Measurements from ENCODE around the gene FBXO3. TPM values are rescaled to one million over a fixed set of nuclear protein-coding genes. Genes with fewer than 3 reads are reported as not detected.
A peak's percentile ranks its signal among the peaks of the same experiment; 100 is the strongest.

Gene FBXO3
- total and polyA plus RNA-seq, 2 of the 13 experiments (the other 11 are each of a cell fraction or from before 2014, with no cell fraction given), result 20.4 to 27.6 TPM

GRCh38 chr11:33736148-33736812 is 38.0 kb downstream of the FBXO3 start, which contains the start of gene CD59 (continued):
- TF ChIP-seq ZBTB43 (CRISPR knock-in tag; conservative IDR thresholded peaks at IDR 0.05) (0 out of 2 replicates have a peak, but pooled peaks have one; percentile 21), TBX3 (IDR thresholded peaks at IDR 0.05; ENCODE audit: borderline replicate concordance) (no peak), ZC3H13 (CRISPR knock-in tag; IDR thresholded peaks at IDR 0.05) (no peak), ZSCAN31 (CRISPR knock-in tag; IDR thresholded peaks at IDR 0.05; ENCODE audit: low read depth) (peak; percentile 30; the same call in 1 of the 2 replicates), PAX8 (CRISPR knock-in tag; IDR thresholded peaks at IDR 0.05; ENCODE audit: borderline replicate concordance) (no peak), RFXANK (CRISPR knock-in tag; IDR thresholded peaks at IDR 0.05) (no peak), SAP130 (CRISPR knock-in tag; IDR thresholded peaks at IDR 0.05; ENCODE audit: low read depth) (peak; percentile 72; the same call in 1 of the 2 replicates), CBX2 (IDR thresholded peaks at IDR 0.05; ENCODE audit: low read depth, low read length) (no peak), CBX2 (CRISPR knock-in tag; IDR thresholded peaks at IDR 0.05; ENCODE audit: low read depth) (no peak), ZFAT (CRISPR knock-in tag; conservative IDR thresholded peaks at IDR 0.05) (no peak), ZNF317 (CRISPR knock-in tag; IDR thresholded peaks at IDR 0.05) (peak; percentile 12; the same call in 1 of the 2 replicates), PHB2 (IDR thresholded peaks at IDR 0.05; ENCODE audit: partially characterized antibody) (no peak), FLYWCH1 (CRISPR knock-in tag; IDR thresholded peaks at IDR 0.05) (no peak), SP5 (CRISPR knock-in tag; IDR thresholded peaks at IDR 0.05; ENCODE audit: borderline replicate concordance, low read depth) (peak; percentile 80), ZNF350 (CRISPR knock-in tag; IDR thresholded peaks at IDR 0.05; ENCODE audit: borderline replicate concordance, low read depth) (peak; percentile 55; the same call in 1 of the 2 replicates), SUZ12 (IDR thresholded peaks at IDR 0.05; ENCODE audit: low read depth, low read length) (no peak), ELF1 (CRISPR knock-in tag; IDR thresholded peaks at IDR 0.05) (no peak), ZNF766 (CRISPR knock-in tag; IDR thresholded peaks at IDR 0.05; ENCODE audit: borderline replicate concordance) (0 out of 2 replicates have a peak, but pooled peaks have one; percentile 27)
- TF ChIP-seq, protein P1, sequence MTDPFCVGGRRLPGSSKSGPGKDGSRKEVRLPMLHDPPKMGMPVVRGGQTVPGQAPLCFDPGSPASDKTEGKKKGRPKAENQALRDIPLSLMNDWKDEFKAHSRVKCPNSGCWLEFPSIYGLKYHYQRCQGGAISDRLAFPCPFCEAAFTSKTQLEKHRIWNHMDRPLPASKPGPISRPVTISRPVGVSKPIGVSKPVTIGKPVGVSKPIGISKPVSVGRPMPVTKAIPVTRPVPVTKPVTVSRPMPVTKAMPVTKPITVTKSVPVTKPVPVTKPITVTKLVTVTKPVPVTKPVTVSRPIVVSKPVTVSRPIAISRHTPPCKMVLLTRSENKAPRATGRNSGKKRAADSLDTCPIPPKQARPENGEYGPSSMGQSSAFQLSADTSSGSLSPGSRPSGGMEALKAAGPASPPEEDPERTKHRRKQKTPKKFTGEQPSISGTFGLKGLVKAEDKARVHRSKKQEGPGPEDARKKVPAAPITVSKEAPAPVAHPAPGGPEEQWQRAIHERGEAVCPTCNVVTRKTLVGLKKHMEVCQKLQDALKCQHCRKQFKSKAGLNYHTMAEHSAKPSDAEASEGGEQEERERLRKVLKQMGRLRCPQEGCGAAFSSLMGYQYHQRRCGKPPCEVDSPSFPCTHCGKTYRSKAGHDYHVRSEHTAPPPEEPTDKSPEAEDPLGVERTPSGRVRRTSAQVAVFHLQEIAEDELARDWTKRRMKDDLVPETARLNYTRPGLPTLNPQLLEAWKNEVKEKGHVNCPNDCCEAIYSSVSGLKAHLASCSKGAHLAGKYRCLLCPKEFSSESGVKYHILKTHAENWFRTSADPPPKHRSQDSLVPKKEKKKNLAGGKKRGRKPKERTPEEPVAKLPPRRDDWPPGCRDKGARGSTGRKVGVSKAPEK (CRISPR knock-in tag; IDR thresholded peaks at IDR 0.05; ENCODE audit: borderline replicate concordance), result peak; percentile 43; the same call in 1 of the 2 replicates
- TF ChIP-seq, protein P2, sequence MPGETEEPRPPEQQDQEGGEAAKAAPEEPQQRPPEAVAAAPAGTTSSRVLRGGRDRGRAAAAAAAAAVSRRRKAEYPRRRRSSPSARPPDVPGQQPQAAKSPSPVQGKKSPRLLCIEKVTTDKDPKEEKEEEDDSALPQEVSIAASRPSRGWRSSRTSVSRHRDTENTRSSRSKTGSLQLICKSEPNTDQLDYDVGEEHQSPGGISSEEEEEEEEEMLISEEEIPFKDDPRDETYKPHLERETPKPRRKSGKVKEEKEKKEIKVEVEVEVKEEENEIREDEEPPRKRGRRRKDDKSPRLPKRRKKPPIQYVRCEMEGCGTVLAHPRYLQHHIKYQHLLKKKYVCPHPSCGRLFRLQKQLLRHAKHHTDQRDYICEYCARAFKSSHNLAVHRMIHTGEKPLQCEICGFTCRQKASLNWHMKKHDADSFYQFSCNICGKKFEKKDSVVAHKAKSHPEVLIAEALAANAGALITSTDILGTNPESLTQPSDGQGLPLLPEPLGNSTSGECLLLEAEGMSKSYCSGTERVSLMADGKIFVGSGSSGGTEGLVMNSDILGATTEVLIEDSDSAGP (CRISPR knock-in tag; IDR thresholded peaks at IDR 0.05; ENCODE audit: borderline replicate concordance), result peak; percentile 52; the same call in 1 of the 2 replicates
- TF ChIP-seq, protein P3, sequence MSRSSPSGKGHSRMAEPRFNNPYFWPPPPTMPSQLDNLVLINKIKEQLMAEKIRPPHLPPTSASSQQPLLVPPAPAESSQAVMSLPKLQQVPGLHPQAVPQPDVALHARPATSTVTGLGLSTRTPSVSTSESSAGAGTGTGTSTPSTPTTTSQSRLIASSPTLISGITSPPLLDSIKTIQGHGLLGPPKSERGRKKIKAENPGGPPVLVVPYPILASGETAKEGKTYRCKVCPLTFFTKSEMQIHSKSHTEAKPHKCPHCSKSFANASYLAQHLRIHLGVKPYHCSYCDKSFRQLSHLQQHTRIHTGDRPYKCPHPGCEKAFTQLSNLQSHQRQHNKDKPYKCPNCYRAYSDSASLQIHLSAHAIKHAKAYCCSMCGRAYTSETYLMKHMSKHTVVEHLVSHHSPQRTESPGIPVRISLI (CRISPR knock-in tag; IDR thresholded peaks at IDR 0.05; ENCODE audit: borderline replicate concordance), result no peak

All from HepG2 (cell line).